ENCODE measurements around the gene C4orf50.

Gene C4orf50

DNA sequence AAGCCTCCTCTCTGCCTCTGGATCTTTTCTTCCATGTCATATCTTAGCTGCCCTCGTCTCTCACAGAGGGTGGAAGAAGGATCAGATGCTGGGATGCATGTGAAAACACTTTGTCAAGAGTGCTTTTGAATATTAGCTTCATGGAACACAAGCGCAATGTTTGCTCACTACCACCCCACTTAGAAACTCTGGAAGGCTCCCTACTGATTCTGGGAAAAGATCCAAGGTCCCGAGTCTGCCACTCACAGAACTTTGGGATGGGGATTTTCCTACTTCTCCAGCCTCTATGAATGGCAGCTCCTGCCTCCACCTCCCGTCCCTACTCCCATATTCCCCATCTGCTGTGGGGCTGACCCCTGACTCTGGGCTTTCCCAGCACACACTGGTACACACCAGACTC, 85.1 kb downstream of the C4orf50 start:
- TF ChIP-seq, protein P1, sequence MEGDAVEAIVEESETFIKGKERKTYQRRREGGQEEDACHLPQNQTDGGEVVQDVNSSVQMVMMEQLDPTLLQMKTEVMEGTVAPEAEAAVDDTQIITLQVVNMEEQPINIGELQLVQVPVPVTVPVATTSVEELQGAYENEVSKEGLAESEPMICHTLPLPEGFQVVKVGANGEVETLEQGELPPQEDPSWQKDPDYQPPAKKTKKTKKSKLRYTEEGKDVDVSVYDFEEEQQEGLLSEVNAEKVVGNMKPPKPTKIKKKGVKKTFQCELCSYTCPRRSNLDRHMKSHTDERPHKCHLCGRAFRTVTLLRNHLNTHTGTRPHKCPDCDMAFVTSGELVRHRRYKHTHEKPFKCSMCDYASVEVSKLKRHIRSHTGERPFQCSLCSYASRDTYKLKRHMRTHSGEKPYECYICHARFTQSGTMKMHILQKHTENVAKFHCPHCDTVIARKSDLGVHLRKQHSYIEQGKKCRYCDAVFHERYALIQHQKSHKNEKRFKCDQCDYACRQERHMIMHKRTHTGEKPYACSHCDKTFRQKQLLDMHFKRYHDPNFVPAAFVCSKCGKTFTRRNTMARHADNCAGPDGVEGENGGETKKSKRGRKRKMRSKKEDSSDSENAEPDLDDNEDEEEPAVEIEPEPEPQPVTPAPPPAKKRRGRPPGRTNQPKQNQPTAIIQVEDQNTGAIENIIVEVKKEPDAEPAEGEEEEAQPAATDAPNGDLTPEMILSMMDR (IDR thresholded peaks at IDR 0.05; ENCODE audit: low read depth, low read length) = no peak

GRCh38 chr4:5932035-5932568, 86.1 kb downstream of the C4orf50 start:
- H3K4me3 ChIP-seq (ENCODE audit: low read depth, low read length) = no peak overlapping the region
- TF ChIP-seq, protein P1 (IDR thresholded peaks at IDR 0.05; ENCODE audit: low read depth, low read length) = no peak

More for the DNA sequence above, 85.1 kb downstream of the C4orf50 start:
- no peak overlapping the region for H3K4me3 ChIP-seq (ENCODE audit: low read depth, low read length)

GRCh38 chr4:5931526-5931925, 86.7 kb downstream of the C4orf50 start:
- H3K4me3 ChIP-seq (ENCODE audit: low read depth, low read length) = no peak overlapping the region
- TF ChIP-seq, protein P1 (IDR thresholded peaks at IDR 0.05; ENCODE audit: low read depth, low read length) = no peak

DNA sequence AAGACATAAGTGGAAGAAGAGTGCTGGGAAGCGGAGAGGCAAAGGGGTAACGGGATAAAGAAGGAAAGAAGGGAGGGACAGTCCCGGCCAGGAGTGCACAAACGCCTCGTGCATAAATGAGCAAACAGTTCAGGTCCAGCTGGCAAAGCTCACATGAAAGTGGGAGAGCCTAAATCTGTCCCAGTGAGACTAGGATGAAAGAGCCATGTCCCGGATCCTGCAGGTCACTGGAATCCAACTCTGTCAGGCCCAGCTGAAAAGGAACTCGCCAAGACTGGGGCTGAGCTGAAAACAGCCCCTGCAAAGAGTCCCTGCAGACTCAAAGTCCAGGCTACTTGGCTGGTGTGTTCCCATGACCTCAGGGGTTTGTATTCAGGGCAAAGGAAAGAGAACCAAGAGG, 87.4 kb downstream of the C4orf50 start:
- H3K4me3 ChIP-seq (ENCODE audit: low read depth, low read length) = no peak overlapping the region
- TF ChIP-seq, protein P1 (IDR thresholded peaks at IDR 0.05; ENCODE audit: low read depth, low read length) = no peak

DNA sequence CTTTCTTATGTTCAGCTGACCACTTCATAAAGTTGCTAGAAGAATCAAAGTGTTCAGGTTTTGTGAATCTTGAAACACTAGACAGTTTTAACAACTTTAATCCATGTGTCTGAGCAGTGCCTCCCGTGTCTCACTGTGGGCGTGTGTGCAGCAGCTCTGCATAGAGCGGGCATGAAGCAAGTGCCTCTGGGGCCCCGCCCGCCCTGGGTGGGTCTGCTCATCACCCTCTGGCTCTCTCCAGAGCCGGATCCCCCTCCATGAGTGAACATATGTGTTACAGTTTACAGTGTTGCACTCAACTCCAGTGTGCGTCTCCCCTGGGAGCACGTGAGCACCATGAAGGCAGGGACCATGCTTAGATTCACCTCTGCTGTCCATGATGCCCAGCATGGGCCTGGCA, 87.8 kb downstream of the C4orf50 start:
- TF ChIP-seq, protein P1 (IDR thresholded peaks at IDR 0.05; ENCODE audit: low read depth, low read length) = no peak

DNA sequence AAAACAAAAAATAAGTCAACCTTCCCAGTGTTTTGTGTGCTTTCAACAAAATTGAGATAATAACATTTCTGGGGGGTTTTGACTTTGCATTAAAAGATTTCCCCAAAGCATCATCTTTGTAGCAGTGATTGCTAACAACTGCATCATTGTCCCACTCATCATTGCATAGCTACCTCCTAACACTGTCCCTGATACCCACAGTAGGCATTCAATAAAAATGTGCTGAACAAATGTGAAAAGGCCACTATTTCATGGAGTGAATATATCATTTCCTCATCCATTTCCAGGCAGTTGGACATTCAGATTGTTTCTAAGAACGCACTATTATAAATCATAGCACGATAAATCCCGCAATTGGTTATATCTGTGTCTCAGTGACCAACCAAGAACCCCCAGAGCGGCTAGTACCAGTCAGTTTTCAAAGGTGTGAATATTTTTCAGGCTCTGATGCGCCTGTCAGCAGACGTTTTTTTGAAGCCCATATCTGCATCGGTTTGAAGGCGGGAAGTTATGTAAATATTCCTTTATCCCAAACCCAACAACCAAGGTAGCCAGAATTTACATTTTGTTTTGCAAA, 89.3 kb downstream of the C4orf50 start:
- H3K4me3 ChIP-seq (ENCODE audit: low read depth, low read length) = no peak overlapping the region
- TF ChIP-seq, protein P1 (IDR thresholded peaks at IDR 0.05; ENCODE audit: low read depth, low read length) = no peak

More for the DNA sequence above, 87.8 kb downstream of the C4orf50 start:
- H3K4me3 ChIP-seq (ENCODE audit: low read depth, low read length) = no peak overlapping the region

DNA sequence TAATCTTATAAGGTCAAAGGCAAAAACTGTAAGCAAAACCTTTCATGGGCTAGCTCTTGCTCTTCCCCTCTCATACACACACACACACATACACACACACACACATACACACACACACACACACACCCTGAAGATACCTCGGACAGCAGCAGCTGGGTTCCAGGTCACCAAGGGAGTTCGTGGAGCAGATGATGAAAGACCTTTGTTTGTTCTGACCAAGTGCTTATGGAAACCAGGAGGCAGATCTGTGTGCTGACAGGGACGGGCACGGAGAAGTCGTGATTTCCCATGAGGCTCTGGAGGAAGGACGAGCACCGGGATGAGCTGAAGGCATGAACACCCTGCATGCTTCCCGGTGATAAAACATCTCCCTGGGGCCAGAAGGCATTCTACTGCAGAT, 90.0 kb downstream of the C4orf50 start:
- TF ChIP-seq, protein P1 (IDR thresholded peaks at IDR 0.05; ENCODE audit: low read depth, low read length) = no peak
- no peak overlapping the region for H3K4me3 ChIP-seq (ENCODE audit: low read depth, low read length)

Data from WI38 (cell line).